Karpas-422 (cell line): Measurements from ENCODE around the gene UBXN6. TPM values are rescaled to one million over a fixed set of nuclear protein-coding genes. Genes with fewer than 3 reads are reported as not detected.
A peak's percentile ranks its signal among the peaks of the same experiment; 100 is the strongest.

Experiments used
- DNase-seq: peaks from one replicate; pipeline ENCODE4 v3.0.0-alpha.2; 2015
- H2AFZ ChIP-seq: fragments of 200-600 bp; sonication (generic); 2 replicates; pipeline ENCODE4 v1.6.1; 2014; ENCODE audit warnings: antibody characterized with exemption, low read length, mixed read lengths
- H3K27ac ChIP-seq: fragments of 200-600 bp; sonication (generic); 2 replicates; pipeline ENCODE4 v1.5.1; 2014; ENCODE audit warnings: mild to moderate bottlenecking, low read length, moderate library complexity
- H3K27me3 ChIP-seq: fragments of 200-600 bp; sonication (generic); 2 replicates; pipeline ENCODE4 v1.6.1; 2014; ENCODE audit warnings: low read length, mixed read lengths
- H3K36me3 ChIP-seq: fragments of 200-600 bp; sonication (generic); 2 replicates; pipeline ENCODE4 v1.6.1; 2014; ENCODE audit warnings: low read length, mixed read lengths; ENCODE audit not compliant: insufficient read depth
- H3K4me1 ChIP-seq: fragments of 200-600 bp; sonication (generic); 2 replicates; pipeline ENCODE4 v1.6.1; 2014; ENCODE audit warnings: mild to moderate bottlenecking, low read length, mixed read lengths
- H3K4me2 ChIP-seq: fragments of 200-600 bp; sonication (generic); 2 replicates; pipeline ENCODE4 v1.6.1; 2014; ENCODE audit warnings: low read length, low read depth, mild to moderate bottlenecking; ENCODE audit not compliant: poor library complexity, severe bottlenecking
- H3K4me3 ChIP-seq: fragments of 200-600 bp; sonication (generic); 2 replicates; pipeline ENCODE4 v1.5.1; 2014; ENCODE audit warnings: mild to moderate bottlenecking, antibody characterized with exemption, low read length, mixed read lengths
- H3K79me2 ChIP-seq: fragments of 200-600 bp; sonication (generic); 2 replicates; pipeline ENCODE4 v1.6.1; 2014; ENCODE audit warnings: mild to moderate bottlenecking, low read length, mixed read lengths
- H3K9ac ChIP-seq: fragments of 200-600 bp; sonication (generic); 2 replicates; pipeline ENCODE4 v1.6.0; 2014; ENCODE audit warnings: low read length
- H3K9me2 ChIP-seq: fragments of 200-600 bp; sonication (generic), shearing (Covaris generic); replicated peaks from 2 replicates; pipeline ENCODE4 v1.6.0; 2014; ENCODE audit warnings: mild to moderate bottlenecking, low read length, moderate library complexity; ENCODE audit not compliant: insufficient read depth
- H3K9me3 ChIP-seq: fragments of 300-700, 200-600 bp; sonication (generic); 2 replicates; pipeline ENCODE4 v1.6.1; 2014; ENCODE audit warnings: low read length, mixed read lengths
- H4K20me1 ChIP-seq: fragments of 200-600 bp; sonication (generic); 2 replicates; pipeline ENCODE4 v1.6.1; 2014; ENCODE audit warnings: mild to moderate bottlenecking, antibody characterized with exemption, low read length, low read depth; ENCODE audit not compliant: insufficient read depth
- total RNA-seq: library from RNA; depleted of rRNA; stranded (reverse); fragments of >200 nt; shearing (Covaris generic); gene quantifications from 2 replicates; pipeline ENCODE4 v1.2.3, GENCODE V29; 2014; ENCODE audit warnings: low replicate concordance

The UBXN6 gene
- total RNA-seq, 1 experiment from 2014 or later, result 112 TPM

GRCh38 chr19:4496304-4496703 lies 38.7 kb upstream of the UBXN6 start:
- Histone ChIP-seq H3K79me2 (0 out of 2 replicates have a peak, but pooled peaks cover 2% of the 10 kb centered on the region), H3K4me1 (no peaks in the 10 kb centered on the region; the same call in 1 of the 2 replicates), H3K9me3 (no peaks in the 10 kb centered on the region), H3K27ac (no peak overlapping the region), H2AFZ (no peak overlapping the region), H3K4me2 (no peak overlapping the region), H3K36me3 (peaks cover 14% of the 10 kb centered on the region), H3K27me3 (no peaks in the 10 kb centered on the region), H3K4me3 (no peak overlapping the region), H3K9ac (no peak overlapping the region), H3K9me2 (no peaks in the 10 kb centered on the region), H4K20me1 (no peaks in the 10 kb centered on the region)
- no peak for DNase-seq

- peaks cover 15% of the 10 kb centered on the region for H3K36me3 ChIP-seq
These were observed 37.9 kb upstream of the UBXN6 start for GRCh38 chr19:4495471-4495870.

GRCh38 chr19:4494691-4495064 lies 37.1 kb upstream of the UBXN6 start:
- Histone ChIP-seq H3K4me3 (no peak overlapping the region), H3K4me1 (no peaks in the 10 kb centered on the region; the same call in 1 of the 2 replicates), H2AFZ (no peak overlapping the region), H3K27ac (no peak overlapping the region), H3K27me3 (no peaks in the 10 kb centered on the region), H3K9me3 (no peaks in the 10 kb centered on the region), H3K36me3 (peaks cover 16% of the 10 kb centered on the region), H3K9me2 (no peaks in the 10 kb centered on the region), H3K79me2 (0 out of 2 replicates have a peak, but pooled peaks cover 2% of the 10 kb centered on the region), H3K9ac (no peak overlapping the region), H4K20me1 (no peaks in the 10 kb centered on the region), H3K4me2 (no peak overlapping the region)
- no peak for DNase-seq

More at GRCh38 chr19:4495471-4495870, 37.9 kb upstream of the UBXN6 start:
- H2AFZ ChIP-seq, result no peak overlapping the region
- H3K4me2 ChIP-seq, result no peak overlapping the region
- H3K4me3 ChIP-seq, result no peak overlapping the region
- H3K27me3 ChIP-seq, result no peaks in the 10 kb centered on the region
- H4K20me1 ChIP-seq, result no peaks in the 10 kb centered on the region
- H3K27ac ChIP-seq, result no peak overlapping the region
- no peaks in the 10 kb centered on the region; the same call in 1 of the 2 replicates for H3K4me1 ChIP-seq
- DNase-seq, result peak; percentile 58
- H3K9me3 ChIP-seq, result no peaks in the 10 kb centered on the region
- 0 out of 2 replicates have a peak, but pooled peaks cover 2% of the 10 kb centered on the region for H3K79me2 ChIP-seq
- H3K9ac ChIP-seq, result no peak overlapping the region
- no peaks in the 10 kb centered on the region for H3K9me2 ChIP-seq

GRCh38 chr19:4493929-4494690 lies 36.5 kb upstream of the UBXN6 start:
- H3K4me1 ChIP-seq, result no peaks in the 10 kb centered on the region; the same call in 1 of the 2 replicates
- H3K9ac ChIP-seq, result no peak overlapping the region
- DNase-seq, result no peak
- H3K27me3 ChIP-seq, result no peaks in the 10 kb centered on the region
- H3K9me3 ChIP-seq, result no peaks in the 10 kb centered on the region
- no peak overlapping the region for H3K27ac ChIP-seq
- H3K9me2 ChIP-seq, result no peaks in the 10 kb centered on the region
- H2AFZ ChIP-seq, result no peak overlapping the region
- H4K20me1 ChIP-seq, result no peaks in the 10 kb centered on the region
- 0 out of 2 replicates have a peak, but pooled peaks cover 2% of the 10 kb centered on the region for H3K79me2 ChIP-seq
- peaks cover 16% of the 10 kb centered on the region for H3K36me3 ChIP-seq
- H3K4me3 ChIP-seq, result no peak overlapping the region
- H3K4me2 ChIP-seq, result no peak overlapping the region

- H3K27ac ChIP-seq, result no peak overlapping the region
- no peaks in the 10 kb centered on the region for H4K20me1 ChIP-seq
- DNase-seq, result peak; percentile 46
- no peak overlapping the region for H3K4me3 ChIP-seq
- H3K27me3 ChIP-seq, result no peaks in the 10 kb centered on the region
- no peak overlapping the region for H3K9ac ChIP-seq
- H3K79me2 ChIP-seq, result 0 out of 2 replicates have a peak, but pooled peaks cover 2% of the 10 kb centered on the region
- H2AFZ ChIP-seq, result no peak overlapping the region
- H3K9me3 ChIP-seq, result no peaks in the 10 kb centered on the region
- peaks cover 16% of the 10 kb centered on the region for H3K36me3 ChIP-seq
- H3K9me2 ChIP-seq, result no peaks in the 10 kb centered on the region
- no peaks in the 10 kb centered on the region; the same call in 1 of the 2 replicates for H3K4me1 ChIP-seq
- H3K4me2 ChIP-seq, result no peak overlapping the region
These were observed 35.7 kb upstream of the UBXN6 start for GRCh38 chr19:4493104-4493928.

- Histone ChIP-seq H3K4me1 (no peaks in the 10 kb centered on the region; the same call in 1 of the 2 replicates), H3K9ac (no peak overlapping the region), H3K4me2 (no peak overlapping the region), H3K36me3 (peaks cover 16% of the 10 kb centered on the region), H2AFZ (no peak overlapping the region), H3K27ac (no peak overlapping the region), H3K4me3 (no peak overlapping the region), H3K9me3 (no peaks in the 10 kb centered on the region), H3K27me3 (no peaks in the 10 kb centered on the region), H4K20me1 (no peaks in the 10 kb centered on the region), H3K79me2 (0 out of 2 replicates have a peak, but pooled peaks cover 2% of the 10 kb centered on the region), H3K9me2 (no peaks in the 10 kb centered on the region)
- no peak for DNase-seq
These were observed 34.9 kb upstream of the UBXN6 start for GRCh38 chr19:4492337-4493103.

GRCh38 chr19:4491446-4491845 lies 33.9 kb upstream of the UBXN6 start:
- H3K9me3 ChIP-seq, result no peaks in the 10 kb centered on the region
- no peak overlapping the region for H2AFZ ChIP-seq
- DNase-seq, result no peak
- no peaks in the 10 kb centered on the region for H3K27me3 ChIP-seq
- H3K4me2 ChIP-seq, result no peak overlapping the region
- peaks cover 16% of the 10 kb centered on the region for H3K36me3 ChIP-seq
- 0 out of 2 replicates have a peak, but pooled peaks cover 2% of the 10 kb centered on the region for H3K79me2 ChIP-seq
- no peaks in the 10 kb centered on the region for H4K20me1 ChIP-seq
- H3K27ac ChIP-seq, result no peak overlapping the region
- H3K9ac ChIP-seq, result no peak overlapping the region
- no peaks in the 10 kb centered on the region; the same call in 1 of the 2 replicates for H3K4me1 ChIP-seq
- no peak overlapping the region for H3K4me3 ChIP-seq
- no peaks in the 10 kb centered on the region for H3K9me2 ChIP-seq
